GM18867 (cell line): ENCODE data around the gene YIF1A.

ENCODE experiments used
- ATAC-seq: cut with Tn5 transposase; IDR thresholded peaks from one replicate; pipeline ENCODE4 v1.9.1; 2021; ENCODE audit warnings: mild to moderate bottlenecking, moderate library complexity; ENCODE audit not compliant: unreplicated experiment

The YIF1A gene

DNA sequence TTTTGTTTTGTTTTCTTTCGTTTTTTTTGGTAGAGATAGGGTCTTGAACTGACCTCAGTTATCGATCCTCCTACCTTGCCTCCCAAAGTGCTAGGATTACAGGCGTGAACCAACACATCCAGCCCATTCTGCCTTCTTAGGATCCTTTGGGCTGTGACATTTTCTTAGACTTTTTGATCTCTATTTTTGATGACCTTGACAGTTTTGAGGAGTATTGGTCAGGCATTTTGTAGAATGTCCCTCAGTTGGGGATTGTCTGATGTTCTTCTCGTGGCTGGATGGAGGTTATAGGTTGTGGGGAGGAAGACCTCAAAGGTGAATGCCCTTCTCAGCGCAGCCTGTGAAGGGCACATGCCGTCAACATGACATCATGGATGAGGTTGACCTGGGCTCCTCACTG lies 40.0 kb downstream of the YIF1A start:
- no peak for ATAC-seq

DNA sequence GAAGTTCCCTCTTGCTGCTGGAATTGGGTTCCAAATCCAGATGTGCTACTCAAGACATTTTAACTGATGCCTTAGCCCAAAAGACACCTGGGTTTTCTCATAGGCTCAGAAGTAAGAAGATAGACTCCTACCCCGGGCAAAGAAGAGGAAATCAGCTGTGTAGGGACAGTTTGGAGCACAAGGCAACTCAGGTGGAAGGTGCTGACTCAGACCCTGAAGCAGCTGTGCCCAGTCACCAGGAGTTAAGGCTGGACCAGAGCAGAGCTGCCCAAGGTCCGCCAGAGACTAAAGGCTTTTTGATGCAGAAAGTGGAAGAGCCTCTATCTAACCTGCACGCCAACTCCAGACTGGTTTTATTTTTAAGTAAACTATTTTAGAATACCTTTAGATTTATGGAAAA lies 41.1 kb downstream of the YIF1A start:
- no peak for ATAC-seq

GRCh38 chr11:66247295-66247694 lies 41.6 kb downstream of the YIF1A start:
- no peak for ATAC-seq

DNA sequence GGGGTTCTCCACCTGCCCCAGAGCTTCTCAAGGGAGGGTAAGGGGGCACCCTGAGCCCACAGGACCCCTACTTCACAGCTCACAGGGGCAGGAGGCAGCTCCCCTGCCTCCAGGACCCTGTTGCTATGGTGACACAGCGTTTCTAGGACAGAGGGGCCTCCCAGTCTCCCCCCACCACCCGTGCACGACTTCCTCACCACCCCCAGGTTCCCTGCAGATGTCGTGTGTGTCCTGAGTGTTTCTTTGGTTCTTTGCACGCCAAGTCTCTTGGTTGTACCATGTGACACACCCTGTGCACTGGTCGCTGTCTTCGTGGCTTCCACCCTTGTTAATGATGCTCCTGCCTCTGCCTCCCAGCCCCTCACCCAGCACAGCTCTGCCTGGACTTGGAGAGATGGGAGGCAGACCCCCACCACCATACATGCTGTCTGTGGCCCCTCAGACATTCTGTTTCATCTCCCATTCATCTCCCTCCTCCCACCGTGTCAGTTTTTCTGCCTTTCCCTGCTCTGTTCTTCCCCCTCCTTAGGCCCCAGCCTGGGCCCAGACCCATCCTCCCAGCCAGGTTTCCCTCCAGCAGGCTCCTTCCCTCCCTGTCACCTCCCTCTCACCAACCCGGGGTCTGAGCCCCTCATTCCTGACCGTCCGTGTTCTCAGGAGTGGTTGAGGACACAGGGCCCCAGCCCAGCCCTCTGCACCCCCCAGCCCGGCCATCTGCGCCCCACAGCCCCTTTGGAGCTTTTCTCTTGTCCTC lies 45.0 kb downstream of the YIF1A start:
- no peak for ATAC-seq

DNA sequence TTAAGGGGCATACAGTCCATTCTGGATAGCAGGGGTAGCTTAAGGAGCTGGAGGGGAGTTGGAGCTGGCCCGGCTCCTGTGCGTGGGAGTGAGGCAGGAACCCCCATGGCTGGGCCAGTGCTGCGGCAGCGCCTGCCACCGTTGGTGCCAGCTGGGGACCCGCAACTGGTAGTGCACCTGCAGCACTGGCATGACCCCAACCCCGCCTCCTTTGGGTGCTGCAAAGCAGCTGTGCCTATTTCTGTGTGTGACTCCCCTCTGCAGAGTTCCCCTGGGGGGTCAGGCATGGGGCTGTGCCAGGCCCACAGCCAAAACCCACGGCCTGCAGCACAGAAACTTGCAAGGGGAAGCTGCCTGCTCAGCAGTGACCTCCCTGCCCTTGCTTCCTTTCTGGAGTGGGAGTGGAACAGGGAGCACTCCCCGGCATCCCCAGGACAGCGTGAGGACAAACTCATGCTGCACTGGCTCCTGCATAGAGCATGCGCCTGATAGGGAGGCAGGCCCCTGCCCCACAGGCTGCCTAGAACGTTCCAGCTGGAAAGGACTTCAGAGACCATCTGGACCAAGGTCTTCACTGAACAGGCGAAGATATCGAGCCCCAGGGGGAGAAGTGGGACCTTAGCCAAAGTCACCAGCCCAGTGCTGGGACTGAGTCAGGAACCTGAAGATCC lies 46.7 kb downstream of the YIF1A start:
- no peak for ATAC-seq

GRCh38 chr11:66240781-66241136 lies 48.2 kb downstream of the YIF1A start:
- no peak for ATAC-seq

- ATAC-seq = no peak
Observed at GRCh38 chr11:66239998-66240780, 48.8 kb downstream of the YIF1A start.

- no peak for ATAC-seq
Observed at GRCh38 chr11:66239511-66239910, 49.4 kb downstream of the YIF1A start.

DNA sequence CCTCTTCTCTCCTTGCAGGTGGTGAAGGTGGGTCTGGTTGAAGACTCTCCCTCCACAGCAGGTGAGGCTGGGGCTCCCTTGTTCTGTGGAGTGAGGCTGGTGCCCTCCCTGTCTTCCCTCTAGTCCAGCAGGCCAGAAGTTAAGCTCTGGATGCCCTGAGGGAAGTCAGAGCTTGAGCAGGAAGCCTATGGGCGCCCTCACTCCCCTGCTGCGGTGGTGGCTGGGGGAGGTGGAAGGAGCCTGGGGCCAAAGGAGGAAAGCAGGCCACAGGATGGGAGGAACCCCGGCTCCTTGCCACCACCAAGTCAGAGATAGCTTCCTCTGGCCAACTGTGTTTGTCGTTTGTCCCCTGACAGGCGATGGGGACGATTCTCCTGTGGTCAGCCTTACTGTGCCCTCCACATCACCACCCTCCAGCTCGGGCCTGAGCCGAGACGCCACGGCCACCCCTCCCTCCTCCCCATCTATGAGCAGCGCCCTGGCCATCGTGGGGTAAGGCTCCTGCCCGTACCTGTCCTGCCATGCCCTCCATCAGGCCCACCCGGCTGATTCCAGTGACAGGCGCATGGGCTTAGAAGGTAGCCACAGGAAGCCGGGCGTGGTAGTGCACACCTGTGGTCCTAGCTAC lies 50.0 kb downstream of the YIF1A start:
- no peak for ATAC-seq

GRCh38 chr11:66237867-66238266 lies 51.1 kb downstream of the YIF1A start:
- no peak for ATAC-seq

- ATAC-seq = no peak
Observed at GRCh38 chr11:66235141-66235540, 53.8 kb downstream of the YIF1A start.
